B cell (primary cell): ENCODE data around the gene LRSAM1. TPM values are rescaled to one million over a fixed set of nuclear protein-coding genes. Genes with fewer than 3 reads are reported as not detected.

Experiments
- ATAC-seq: fragments of 200-7000 bp; cut with Tn5 transposase; one replicate; pipeline ENCODE4 v1.10.0; 2021; ENCODE audit warnings: low read depth, mild to moderate bottlenecking, moderate number of reproducible peaks, moderate library complexity
- CTCF ChIA-PET: fragments of 350-600 bp; sonication (Branson Sonifier 250); formaldehyde crosslinking; loops from one replicate; lab custom pipeline; 2021; ENCODE audit warnings: antibody characterized with exemption, inconsistent platforms; lab: Charles Lee
- POLR2A ChIA-PET: fragments of 350-600 bp; sonication (Branson Sonifier 250); formaldehyde crosslinking; loops from one replicate; lab custom pipeline; 2021; ENCODE audit warnings: antibody characterized with exemption; lab: Charles Lee
- DNase-seq: peaks from one replicate; pipeline ENCODE4 v3.0.0; 2013
- H2AFZ ChIP-seq: 2 replicates; pipeline ENCODE4 v1.6.1; 2012; ENCODE audit warnings: mild to moderate bottlenecking, low read depth, low read length; ENCODE audit not compliant: insufficient read depth, poor library complexity, severe bottlenecking
- H3K27ac ChIP-seq, 2 donors: 1 replicate in 1 of 2; 2 replicates in 1 of 2; pipeline ENCODE4 v1.5.1; 2012 to 2013; ENCODE audit warnings: low read length in 2 of 2, mild to moderate bottlenecking in 2 of 2, moderate library complexity in 1 of 2
- H3K27me3 ChIP-seq, 4 experiments: fragments of 200-600 bp in 1 of 4; sonication (generic) in 1 of 4; replicated peaks in 1 of 4; 1 replicate in 2 of 4; 2 replicates in 2 of 4; pipeline versions ENCODE4 v1.6.1 to v1.7.0; 2013 to 2016; ENCODE audit warnings: low read length in 3 of 4, mild to moderate bottlenecking in 2 of 4, mixed read lengths in 1 of 4, moderate library complexity in 1 of 4; ENCODE audit not compliant: insufficient read depth in 4 of 4, control insufficient read depth in 3 of 4; ENCODE audit errors: control extremely low read depth in 1 of 4
- H3K36me3 ChIP-seq, 2 experiments: replicated peaks in 1 of 2; 1 replicate in 1 of 2; 2 replicates in 1 of 2; pipeline versions ENCODE4 v1.6.1 to v1.7.1; 2013; ENCODE audit warnings: low read length in 1 of 2; ENCODE audit not compliant: insufficient read depth in 2 of 2, control insufficient read depth in 1 of 2; ENCODE audit errors: control extremely low read depth in 1 of 2, extremely low read depth in 1 of 2
- H3K4me1 ChIP-seq, 2 donors: fragments of 200-600 bp in 1 of 2; sonication (generic) in 1 of 2; 1 replicate in 1 of 2; 2 replicates in 1 of 2; pipeline versions ENCODE4 v1.5.1 to v1.6.1; 2013 to 2017; ENCODE audit warnings: low read length in 2 of 2; ENCODE audit not compliant: control insufficient read depth in 2 of 2, insufficient read depth in 2 of 2
- H3K4me2 ChIP-seq: replicated peaks from 2 replicates; pipeline ENCODE3; 2012; ENCODE audit warnings: mild to moderate bottlenecking, low read depth, low read length; ENCODE audit not compliant: poor library complexity, severe bottlenecking
- H3K4me3 ChIP-seq, 5 experiments: fragments of 200-600 bp in 1 of 5; sonication (generic) in 1 of 5; 1 replicate in 3 of 5; 2 replicates in 2 of 5; pipeline versions ENCODE4 v1.5.1 to v1.7.0; 2011 to 2016; ENCODE audit warnings: low read length in 4 of 5, mild to moderate bottlenecking in 4 of 5, low read depth in 2 of 5, control low read depth in 1 of 5, moderate library complexity in 1 of 5; ENCODE audit not compliant: insufficient read depth in 1 of 5; ENCODE audit errors: control extremely low read depth in 1 of 5, extremely low read depth in 1 of 5
- H3K79me2 ChIP-seq: fragments of 200-600 bp; sonication (generic); one replicate; pipeline ENCODE4 v1.6.0; 2016; ENCODE audit warnings: low read length; ENCODE audit not compliant: control insufficient read depth, insufficient read depth
- H3K9ac ChIP-seq: fragments of 200-600 bp; sonication (generic); 2 replicates; pipeline ENCODE4 v1.6.1; 2017; ENCODE audit warnings: mild to moderate bottlenecking, low read length, moderate library complexity
- H3K9me3 ChIP-seq, 3 donors: one replicate each; pipeline versions ENCODE4 v1.6.1 to v1.7.1; 2013; ENCODE audit warnings: low read length in 2 of 3; ENCODE audit not compliant: control insufficient read depth in 2 of 3, insufficient read depth in 1 of 3; ENCODE audit errors: control extremely low read depth in 1 of 3
- H4K20me1 ChIP-seq: 2 replicates; pipeline ENCODE4 v1.6.0; 2012; ENCODE audit warnings: mild to moderate bottlenecking, low read length; ENCODE audit not compliant: insufficient read depth, control insufficient read depth, poor library complexity, severe bottlenecking
- H3K27ac Mint-ChIP-seq: one replicate; pipeline ENCODE4 v1.8.0; 2021; ENCODE audit warnings: mixed read lengths
- H3K27me3 Mint-ChIP-seq: one replicate; pipeline ENCODE4 v1.8.0; 2021; ENCODE audit warnings: mixed read lengths
- H3K4me1 Mint-ChIP-seq: one replicate; pipeline ENCODE4 v1.8.0; 2021; ENCODE audit warnings: mixed read lengths
- H3K4me3 Mint-ChIP-seq: one replicate; pipeline ENCODE4 v1.8.0; 2021; ENCODE audit warnings: mixed read lengths
- H3K9me3 Mint-ChIP-seq: one replicate; pipeline ENCODE4 v1.8.0; 2022; ENCODE audit warnings: mixed read lengths; ENCODE audit not compliant: insufficient read depth
- CTCF ChIP-seq: fragments of 200-600 bp; IDR thresholded peaks from one replicate; pipeline ENCODE4 v1.8.0; 2022; ENCODE audit warnings: antibody characterized with exemption, mild to moderate bottlenecking
- EZH2 ChIP-seq: IDR thresholded peaks from 2 replicates; pipeline ENCODE4 v1.6.1; 2012; ENCODE audit warnings: borderline replicate concordance, low read depth, mild to moderate bottlenecking, moderate library complexity, low read length; ENCODE audit not compliant: insufficient read depth, poor library complexity, severe bottlenecking
- WGBS: methylation state at CpG from one replicate; pipeline ENCODE4 v1.1.5; 2013; ENCODE audit warnings: missing lambda C conversion rate; ENCODE audit not compliant: insufficient coverage; 5-methylcytosine and 5-hydroxymethylcytosine counted together
- intact Hi-C: fragments of 100-400 bp; cut with micrococcal nuclease; formaldehyde crosslinking; loops from one replicate; pipeline ENCODE4 v1.10.0; 2022
- polyA plus RNA-seq: library from polyadenylated mRNA; depleted of rRNA; stranded (reverse); fragments of >200 nt; gene quantifications from 2 replicates; pipeline ENCODE4 v1.2.3, GENCODE V29; 2012
- total RNA-seq, 2 donors: library from RNA; stranded (reverse); fragments of 120-200 nt in 1 of 2; gene quantifications; 1 replicate in 1 of 2; 2 replicates in 1 of 2; pipeline versions ENCODE4 v1.2.3 to v1.2.4, GENCODE V29; 2013 to 2022

The LRSAM1 gene
- total and polyA plus RNA-seq, 2 donors (not counting 1 experiment from before 2014, with no cell fraction given): 30.6 to 39.8 TPM

- 94% methylated on average over 16 of the region's 17 CpGs for WGBS
Measured at GRCh38 chr9:127457191-127457878, 6.0 kb downstream of the LRSAM1 start.

More at GRCh38 chr9:127457191-127457878, 6.0 kb downstream of the LRSAM1 start:
- ChIA-PET POLR2A (interaction anchor here (0.7 kb wide), 1 partner anchor 34 kb away, joined by 4 read pairs; no protein-coding TSS in a partner anchor), CTCF (no interaction called here)
- H3K36me3 ChIP-seq: peaks cover 0 to 41% of the 10 kb centered on the region in 2 experiments
- H3K4me1 Mint-ChIP-seq: peaks cover 16% of the 10 kb centered on the region
- no peaks in the 10 kb centered on the region for H4K20me1 ChIP-seq
- H3K9ac ChIP-seq: no peak overlapping the region
- H3K9me3 ChIP-seq: no peaks in the 10 kb centered on the region
- no peaks in the 10 kb centered on the region for H3K79me2 ChIP-seq
- ATAC-seq (no peak), DNase-seq (no peak)
- H3K4me3 ChIP-seq: no peak overlapping the region
- H3K9me3 Mint-ChIP-seq: no peaks in the 10 kb centered on the region
- H3K27ac Mint-ChIP-seq: no peak overlapping the region
- TF ChIP-seq EZH2 (no peak), CTCF (no peak)
- no peak overlapping the region for H2AFZ ChIP-seq
- intact Hi-C loops: loop anchor here (10.0 kb wide), 1 partner anchor 817 kb away; the partner anchor contains the start of genes GOLGA2 and SWI5
- H3K4me2 ChIP-seq: no peak overlapping the region
- no peak overlapping the region for H3K27ac ChIP-seq
- H3K4me3 Mint-ChIP-seq: no peak overlapping the region
- H3K27me3 Mint-ChIP-seq: no peaks in the 10 kb centered on the region
- H3K4me1 ChIP-seq: peaks cover 10 to 19% of the 10 kb centered on the region in 2 donors
- no peaks in the 10 kb centered on the region for H3K27me3 ChIP-seq
